Right lobe of liver (tissue), 6 donors: Measurements from ENCODE around the gene PPP2R5D. TPM values are rescaled to one million over a fixed set of nuclear protein-coding genes. Genes with fewer than 3 reads are reported as not detected.
"Not testable (repeated sequence)": the region's sequence is repeated elsewhere in the genome, so short reads cannot be mapped to it uniquely, and the experiment has no call there.

Source experiments
- ATAC-seq, 4 donors: fragments of 200-7000 bp; cut with Tn5 transposase; one replicate each; pipeline ENCODE4 v1.9.1; 2020; ENCODE audit warnings: mild to moderate bottlenecking in 4 of 4, moderate library complexity in 4 of 4
- DNase-seq, 3 donors: peaks; one replicate each; pipeline ENCODE4 v3.0.0-alpha.2; 2020
- H3K27ac ChIP-seq, 3 donors: fragments of 200-600 bp; one replicate each; pipeline ENCODE4 v1.8.0; 2022
- H3K27me3 ChIP-seq, 2 donors: fragments of 200-600 bp; one replicate each; pipeline ENCODE4 v1.8.0; 2022
- H3K36me3 ChIP-seq, 4 donors: fragments of 200-600 bp; sonication (generic) in 1 of 4; one replicate each; pipeline versions ENCODE4 v1.5.1 to v1.8.0; 2017 to 2022; ENCODE audit warnings: control low read depth in 1 of 4
- H3K4me1 ChIP-seq, 4 donors: fragments of 200-600 bp; sonication (generic) in 1 of 4; one replicate each; pipeline versions ENCODE4 v1.5.1 to v1.8.0; 2017 to 2022; ENCODE audit warnings: control low read depth in 1 of 4
- H3K4me3 ChIP-seq, 3 donors: fragments of 200-600 bp; one replicate each; pipeline ENCODE4 v1.8.0; 2022
- H3K9me3 ChIP-seq, 4 donors: fragments of 200-600 bp; sonication (generic) in 1 of 4; one replicate each; pipeline versions ENCODE4 v1.5.1 to v1.8.0; 2017 to 2022; ENCODE audit warnings: control low read depth in 1 of 4
- POLR2A ChIP-seq: fragments of 450-650 bp; IDR thresholded peaks from one replicate; pipeline ENCODE4 v1.6.1; 2017; ENCODE audit warnings: antibody characterized with exemption, mild to moderate bottlenecking
- WGBS: methylation state at CpG from one replicate; pipeline ENCODE4 v1.1.6; 2018; ENCODE audit warnings: low coverage, low lambda C conversion rate; ENCODE audit not compliant: insufficient coverage; ENCODE audit errors: missing lambda C conversion rate; 5-methylcytosine and 5-hydroxymethylcytosine counted together
- intact Hi-C, 2 donors: fragments of 100-400 bp; cut with DNase I; formaldehyde crosslinking; loops; one replicate each; pipeline versions ENCODE4 v1.11.2 to v1.14.1; 2022
- total RNA-seq, 6 experiments: library from RNA; depleted of rRNA in 2 of 6; stranded (reverse); fragments of >200 nt in 2 of 6; fragmentation: NEBNext Ultra II Directional in 3 of 6; extraction: Animal tissue kit (Norgen Biotek cat#: 25700) in 3 of 6; gene quantifications; one replicate each; pipeline versions ENCODE4 v1.1.0 to v1.2.4, GENCODE V29; 2016 to 2023
- TF ChIP-seq, protein P1 (sequence below), 4 donors: fragments of 200-600 bp in 3 of 4; fragments of 450-650 bp in 1 of 4; IDR thresholded peaks; one replicate each; pipeline versions ENCODE4 v1.5.1 to v1.8.0; 2016 to 2022; ENCODE audit warnings: antibody characterized with exemption in 4 of 4, mild to moderate bottlenecking in 2 of 4
- donor health status: DM: no; HTN: yes; CAD: no.
- donor health status: DM: no; HTN: no; CAD: no.
- donor health status: DM: no; HTN: no; CAD: no.
- donor health status: DM: no; HTN: yes; CAD: no.
- donor health status: DM: no; HTN: yes; CAD: no.

Gene PPP2R5D
- total RNA-seq, 6 experiments from 2014 or later = 11.5 to 24.0 (median 16.3) TPM

GRCh38 chr6:43038727-43039126, 54.4 kb downstream of the PPP2R5D start:
- intact Hi-C loops = no loop called here

DNA sequence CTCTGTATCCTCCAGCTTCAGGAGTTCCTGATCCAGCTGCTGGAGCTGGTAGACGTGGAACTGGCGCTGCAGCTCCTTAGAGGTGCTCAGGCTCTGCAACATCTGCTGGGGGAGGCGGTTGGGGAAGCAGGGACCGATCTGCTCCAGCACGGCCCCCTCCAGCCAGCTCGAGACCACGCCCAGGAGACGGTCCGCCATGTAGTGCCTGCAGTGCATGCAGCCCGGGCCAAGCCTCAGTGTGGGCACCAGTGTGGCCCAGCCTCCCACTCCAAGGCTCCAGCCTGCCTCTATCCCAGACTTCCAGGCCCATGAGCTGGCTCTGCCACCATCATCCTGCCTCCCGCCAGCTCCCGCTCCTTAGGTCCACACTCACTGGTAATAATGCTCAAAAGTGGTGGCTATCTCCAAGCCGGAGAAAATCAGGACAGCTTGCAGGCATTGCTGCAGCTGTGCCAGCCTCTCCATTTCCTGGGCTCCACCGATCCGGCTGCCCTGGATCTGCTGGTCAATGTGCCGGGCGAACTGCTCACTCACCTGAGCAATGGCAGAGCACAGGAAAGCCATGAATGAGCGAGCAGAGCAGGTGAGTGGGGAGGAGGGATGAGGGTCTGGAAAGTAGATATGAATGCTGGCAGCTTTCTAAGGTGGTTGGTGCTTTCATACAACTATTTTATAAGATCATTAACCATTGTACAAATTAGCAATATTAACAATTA, 56.3 kb downstream of the PPP2R5D start:
- Histone ChIP-seq H3K27me3 (no peaks in the 10 kb centered on the region), H3K9me3 (no peaks in the 10 kb centered on the region), H3K4me1 (peaks cover 0 to 7% (median 0%) of the 10 kb centered on the region in 4 donors), H3K27ac (no peak overlapping the region), H3K36me3 (peaks cover 0 to 22% (median 14%) of the 10 kb centered on the region in 4 donors), H3K4me3 (no peak overlapping the region)
- ATAC-seq = no peak
- intact Hi-C loops = loop anchor here in 1 of 2 donors (10.0 kb wide), 1 partner anchor 136 kb away; no protein-coding TSS in a partner anchor
- TF ChIP-seq, protein P1, sequence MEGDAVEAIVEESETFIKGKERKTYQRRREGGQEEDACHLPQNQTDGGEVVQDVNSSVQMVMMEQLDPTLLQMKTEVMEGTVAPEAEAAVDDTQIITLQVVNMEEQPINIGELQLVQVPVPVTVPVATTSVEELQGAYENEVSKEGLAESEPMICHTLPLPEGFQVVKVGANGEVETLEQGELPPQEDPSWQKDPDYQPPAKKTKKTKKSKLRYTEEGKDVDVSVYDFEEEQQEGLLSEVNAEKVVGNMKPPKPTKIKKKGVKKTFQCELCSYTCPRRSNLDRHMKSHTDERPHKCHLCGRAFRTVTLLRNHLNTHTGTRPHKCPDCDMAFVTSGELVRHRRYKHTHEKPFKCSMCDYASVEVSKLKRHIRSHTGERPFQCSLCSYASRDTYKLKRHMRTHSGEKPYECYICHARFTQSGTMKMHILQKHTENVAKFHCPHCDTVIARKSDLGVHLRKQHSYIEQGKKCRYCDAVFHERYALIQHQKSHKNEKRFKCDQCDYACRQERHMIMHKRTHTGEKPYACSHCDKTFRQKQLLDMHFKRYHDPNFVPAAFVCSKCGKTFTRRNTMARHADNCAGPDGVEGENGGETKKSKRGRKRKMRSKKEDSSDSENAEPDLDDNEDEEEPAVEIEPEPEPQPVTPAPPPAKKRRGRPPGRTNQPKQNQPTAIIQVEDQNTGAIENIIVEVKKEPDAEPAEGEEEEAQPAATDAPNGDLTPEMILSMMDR (IDR thresholded peaks at IDR 0.05) = no peak
- TF ChIP-seq POLR2A = no peak
- DNase-seq = no peak
- 89% methylated on average over 3 of the region's 18 CpGs for WGBS

More at GRCh38 chr6:43038727-43039126, 54.4 kb downstream of the PPP2R5D start:
- no peak for ATAC-seq
- 81% methylated on average over 3 of the region's 9 CpGs for WGBS
- Histone ChIP-seq H3K9me3 (no peaks in the 10 kb centered on the region), H3K4me3 (no peak overlapping the region), H3K27me3 (no peaks in the 10 kb centered on the region), H3K36me3 (peaks cover 0 to 22% (median 14%) of the 10 kb centered on the region in 4 donors), H3K4me1 (peaks cover 0 to 11% (median 0%) of the 10 kb centered on the region in 4 donors), H3K27ac (no peak overlapping the region)
- no peak for DNase-seq
- TF ChIP-seq, protein P1 (IDR thresholded peaks at IDR 0.05) = no peak

DNA sequence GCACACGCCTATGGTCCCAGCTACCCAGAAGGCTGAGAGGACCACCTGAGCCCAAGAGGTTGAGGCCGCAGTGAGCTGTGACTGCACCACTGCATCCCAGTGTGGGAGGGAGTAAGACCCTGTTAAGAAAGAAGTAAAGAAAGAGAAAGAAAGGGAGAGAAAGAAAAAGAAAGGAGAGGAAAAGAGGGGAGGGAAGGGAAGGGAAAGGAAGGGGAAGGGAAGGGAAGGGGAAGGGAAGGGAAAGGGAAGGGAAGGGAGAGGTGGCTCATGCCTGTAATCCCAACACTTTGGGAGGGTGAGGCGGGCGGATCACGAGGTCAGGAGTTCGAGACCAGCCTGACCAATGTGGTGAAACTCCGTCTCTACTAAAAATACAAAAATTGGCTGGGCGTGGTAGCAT, 57.1 kb downstream of the PPP2R5D start:
- DNase-seq, ATAC-seq, H3K4me3 ChIP-seq, H3K4me1 ChIP-seq, H3K27ac ChIP-seq, H3K9me3 ChIP-seq, H3K27me3 ChIP-seq: not testable (repeated sequence)
- intact Hi-C loops = loop anchor here in 1 of 2 donors (10.0 kb wide), 1 partner anchor 137 kb away; no protein-coding TSS in a partner anchor
- WGBS = 93% methylated on average over 5 of the region's 8 CpGs
- peaks cover 0 to 25% (median 14%) of the 10 kb centered on the region in 4 donors for H3K36me3 ChIP-seq

DNA sequence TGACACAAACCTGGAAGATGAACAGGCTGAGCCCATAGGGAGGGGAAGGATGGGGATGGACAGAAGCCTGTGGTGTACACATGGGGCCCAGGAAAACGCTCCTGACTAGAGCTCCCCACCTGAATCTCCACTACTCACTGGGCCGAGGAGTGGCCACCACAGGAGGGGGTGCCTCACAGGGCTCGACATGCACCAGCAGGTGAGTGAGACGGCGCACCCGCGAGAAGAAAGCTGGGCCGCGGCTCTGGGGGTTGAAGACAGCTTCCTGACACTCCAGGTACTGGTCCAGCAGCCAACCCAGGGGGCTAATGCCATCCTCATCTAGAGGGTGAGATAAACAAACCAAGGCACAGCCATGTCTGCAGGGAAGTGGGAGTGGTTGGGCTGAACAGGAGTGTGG, 58.9 kb downstream of the PPP2R5D start:
- H3K27ac ChIP-seq = no peak overlapping the region
- no peak for ATAC-seq
- H3K9me3 ChIP-seq = no peaks in the 10 kb centered on the region
- WGBS = 93% methylated on average over 5 of the region's 9 CpGs
- H3K4me3 ChIP-seq = no peak overlapping the region
- H3K4me1 ChIP-seq = no peaks in the 10 kb centered on the region
- peaks cover 0 to 38% (median 19%) of the 10 kb centered on the region in 4 donors for H3K36me3 ChIP-seq
- no peak for DNase-seq
- TF ChIP-seq, protein P1 (IDR thresholded peaks at IDR 0.05) = no peak
- TF ChIP-seq POLR2A = no peak
- intact Hi-C loops = loop anchor here in 1 of 2 donors (10.0 kb wide), 1 partner anchor 139 kb away; no protein-coding TSS in a partner anchor
- no peaks in the 10 kb centered on the region for H3K27me3 ChIP-seq

GRCh38 chr6:43045371-43045930, 61.1 kb downstream of the PPP2R5D start:
- H3K4me1 ChIP-seq = no peaks in the 10 kb centered on the region
- H3K9me3 ChIP-seq = no peaks in the 10 kb centered on the region
- intact Hi-C loops = loop anchor here in 1 of 2 donors (10.0 kb wide), 1 partner anchor 141 kb away; no protein-coding TSS in a partner anchor
- H3K36me3 ChIP-seq = peaks cover 0 to 43% (median 25%) of the 10 kb centered on the region in 4 donors
- DNase-seq = no peak
- 84% methylated on average over 5 of the region's 11 CpGs for WGBS
- ATAC-seq = no peak
- H3K27ac ChIP-seq = no peak overlapping the region
- no peak for TF ChIP-seq POLR2A
- TF ChIP-seq, protein P1 (IDR thresholded peaks at IDR 0.05) = no peak
- no peaks in the 10 kb centered on the region for H3K27me3 ChIP-seq
- no peak overlapping the region for H3K4me3 ChIP-seq
